Endometrial microvascular endothelial cells (primary cell): ENCODE data around the gene ACOXL. TPM values are rescaled to one million over a fixed set of nuclear protein-coding genes. Genes with fewer than 3 reads are reported as not detected.

Source experiments
- in situ Hi-C: cut with HindIII; loops from 2 replicates; pipeline ENCODE4 v1.10.0; 2017; ENCODE audit warnings: low sequenced_read_pairs, low pct_unique_long_range_greater_than_20kb; ENCODE audit errors: inconsistent ontology term
- total RNA-seq: library from RNA; depleted of rRNA; stranded (reverse); fragments of >200 nt; gene quantifications from one replicate; pipeline ENCODE4 v1.2.3, GENCODE V29; 2015; ENCODE audit errors: inconsistent ontology term

ACOXL gene
- total RNA-seq, 1 donor from 2014 or later, result not detected

- in situ Hi-C loops, result no loop called here
These were observed 317.6 kb downstream of the ACOXL start for GRCh38 chr2:111049792-111050640.

- in situ Hi-C loops, result no loop called here
These were observed 318.5 kb downstream of the ACOXL start for GRCh38 chr2:111050701-111051376.

DNA sequence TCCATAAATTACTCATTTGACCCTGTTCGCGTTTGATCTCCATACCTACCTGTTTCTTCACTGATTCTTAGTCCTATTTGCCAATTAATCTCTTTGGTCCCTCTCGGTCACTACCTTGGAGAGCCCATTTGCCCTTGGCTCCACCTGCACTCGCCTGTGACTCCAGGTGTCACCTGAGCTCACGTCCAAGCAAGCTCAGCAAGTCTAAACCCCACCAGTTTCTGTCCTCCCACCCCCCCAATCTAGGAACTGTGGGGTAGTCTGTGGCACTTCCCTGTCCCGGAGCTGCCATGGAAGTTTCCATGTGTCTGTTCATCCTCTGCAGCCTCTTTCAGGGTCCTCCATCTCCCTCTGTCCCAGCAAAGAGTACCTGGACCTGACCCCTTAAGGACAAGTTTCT lies 320.2 kb downstream of the ACOXL start:
- in situ Hi-C loops, result no loop called here

DNA sequence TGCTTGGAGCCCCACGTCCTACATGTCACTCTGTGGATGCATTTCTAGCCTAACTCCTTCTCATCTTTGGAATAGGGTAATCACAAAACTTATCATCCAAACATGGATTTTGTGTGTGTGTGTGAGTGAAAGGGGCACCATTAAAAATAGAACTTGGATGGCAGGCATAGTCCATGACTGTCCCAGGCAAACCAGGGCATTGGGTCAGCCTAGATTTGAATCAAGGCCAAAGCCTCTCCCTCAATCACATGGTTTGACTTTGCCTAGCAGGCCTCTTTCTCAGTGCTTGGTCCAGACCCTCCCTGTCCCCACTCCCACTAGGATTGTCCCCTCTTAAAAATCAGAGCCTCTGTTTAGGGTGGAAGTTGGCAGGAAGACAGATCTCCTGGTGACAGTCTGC lies 320.9 kb downstream of the ACOXL start:
- in situ Hi-C loops, result no loop called here

DNA sequence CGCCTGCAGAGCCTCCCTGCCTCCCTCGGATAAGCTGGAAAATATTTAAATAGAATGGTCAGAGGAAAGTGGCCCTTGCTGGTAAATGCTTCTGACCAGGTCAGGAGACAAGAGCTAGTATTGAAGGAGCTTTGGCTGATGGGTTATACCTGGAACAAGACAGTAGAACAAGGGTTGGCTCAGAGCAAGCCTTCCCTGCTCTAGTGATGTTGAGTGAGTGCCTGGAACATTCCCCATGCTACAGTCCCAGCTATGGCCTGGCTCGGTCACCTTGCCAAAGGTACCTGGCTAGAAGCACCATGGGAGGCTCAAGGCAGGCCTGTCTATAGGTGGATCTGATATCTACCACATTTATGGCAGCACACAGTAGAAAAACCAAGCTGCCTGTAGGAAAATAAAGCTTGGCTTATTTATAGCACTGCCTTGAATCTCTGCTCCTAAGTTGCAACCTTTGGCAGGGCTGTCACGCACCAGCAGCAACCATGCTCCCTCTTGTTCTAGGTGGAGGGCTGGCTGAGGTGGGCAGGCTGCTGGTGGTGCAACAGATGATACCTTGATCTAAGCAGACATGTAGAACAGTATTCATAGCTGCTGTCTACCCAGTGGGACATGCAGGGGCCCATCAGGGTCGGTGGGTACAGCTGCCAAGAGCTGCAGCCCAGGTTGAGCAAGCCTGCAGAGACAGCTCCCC lies 321.6 kb downstream of the ACOXL start:
- in situ Hi-C loops, result no loop called here

- in situ Hi-C loops, result no loop called here
These were observed 322.7 kb downstream of the ACOXL start for GRCh38 chr2:111054791-111055691.

GRCh38 chr2:111055735-111056134 lies 323.4 kb downstream of the ACOXL start:
- in situ Hi-C loops, result no loop called here

DNA sequence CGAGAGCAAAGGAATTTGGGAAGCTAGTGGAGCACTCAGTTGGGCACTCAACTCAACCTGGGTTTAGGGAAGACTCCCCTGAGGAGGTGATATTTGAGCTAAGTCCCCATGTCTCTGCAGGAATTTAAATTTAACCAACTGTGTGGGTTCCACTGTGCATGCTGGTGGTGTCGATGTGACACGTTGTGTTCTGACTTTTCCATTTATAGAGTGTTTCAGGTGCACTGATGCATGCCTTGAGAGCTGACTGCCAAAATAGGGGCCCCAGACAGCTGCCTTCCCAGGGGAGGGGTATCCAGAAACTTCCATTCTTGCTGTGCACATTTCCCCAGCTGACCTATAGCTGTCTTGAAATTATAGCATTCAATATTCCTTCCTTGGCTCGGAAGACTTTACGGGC lies 324.7 kb downstream of the ACOXL start:
- in situ Hi-C loops, result no loop called here

DNA sequence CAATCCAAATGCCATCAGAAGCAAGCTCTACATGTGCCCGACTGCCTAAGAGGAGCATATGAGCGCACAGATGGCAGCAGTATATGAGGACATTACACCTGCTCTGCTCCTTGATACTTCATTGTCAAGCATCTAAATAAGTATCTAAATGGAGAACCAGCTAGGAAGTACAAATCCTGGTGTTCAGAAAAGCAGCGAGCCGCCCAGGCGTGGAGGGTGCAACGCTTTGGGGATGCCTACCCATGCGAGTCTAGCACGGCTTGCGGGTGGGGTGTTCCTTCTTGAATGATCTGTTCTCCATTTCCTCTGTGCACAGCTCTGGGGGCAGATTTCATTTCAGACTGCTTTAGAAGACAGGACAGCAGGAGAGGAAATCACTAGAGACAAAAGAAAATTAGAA lies 325.3 kb downstream of the ACOXL start:
- in situ Hi-C loops, result no loop called here

DNA sequence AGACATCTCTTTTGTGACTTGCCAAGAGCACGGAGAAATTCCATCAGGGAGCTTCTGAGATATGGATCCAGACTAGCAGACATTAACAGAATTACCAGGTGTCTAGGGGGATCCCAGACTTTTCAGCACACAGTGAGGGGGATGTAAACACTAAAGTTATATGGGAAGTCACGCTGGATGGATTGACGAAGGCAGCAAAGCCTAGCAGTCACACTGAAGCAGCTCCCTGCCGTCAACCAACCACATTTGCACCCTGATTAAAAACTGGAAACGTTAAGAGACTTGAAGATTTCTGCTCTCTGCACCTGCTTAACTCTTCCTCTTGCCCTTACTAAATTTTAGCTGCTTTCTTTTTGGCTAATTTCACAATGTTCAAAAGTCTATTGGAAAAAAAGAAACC lies 325.9 kb downstream of the ACOXL start:
- in situ Hi-C loops, result no loop called here

DNA sequence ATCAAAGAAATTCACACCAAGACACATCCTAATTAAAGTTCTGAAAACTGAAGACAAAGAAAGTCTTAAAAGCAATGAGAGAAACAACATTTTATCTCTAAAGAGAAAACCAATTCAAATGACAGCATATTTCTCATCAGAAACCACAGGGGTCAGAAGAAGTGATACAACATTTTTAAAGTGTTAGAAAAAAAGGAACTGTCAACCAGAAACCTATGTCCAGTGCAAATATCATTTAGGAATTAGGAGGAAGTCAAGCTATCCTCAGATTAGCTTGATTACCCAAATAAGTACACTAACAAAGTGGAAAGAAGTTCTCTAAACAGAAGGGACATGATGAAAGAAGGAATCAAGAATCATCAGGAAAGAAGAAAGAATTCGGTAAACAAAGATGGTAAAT lies 328.8 kb downstream of the ACOXL start:
- in situ Hi-C loops, result no loop called here

- in situ Hi-C loops, result no loop called here
These were observed 330.0 kb downstream of the ACOXL start for GRCh38 chr2:111062417-111062816.

DNA sequence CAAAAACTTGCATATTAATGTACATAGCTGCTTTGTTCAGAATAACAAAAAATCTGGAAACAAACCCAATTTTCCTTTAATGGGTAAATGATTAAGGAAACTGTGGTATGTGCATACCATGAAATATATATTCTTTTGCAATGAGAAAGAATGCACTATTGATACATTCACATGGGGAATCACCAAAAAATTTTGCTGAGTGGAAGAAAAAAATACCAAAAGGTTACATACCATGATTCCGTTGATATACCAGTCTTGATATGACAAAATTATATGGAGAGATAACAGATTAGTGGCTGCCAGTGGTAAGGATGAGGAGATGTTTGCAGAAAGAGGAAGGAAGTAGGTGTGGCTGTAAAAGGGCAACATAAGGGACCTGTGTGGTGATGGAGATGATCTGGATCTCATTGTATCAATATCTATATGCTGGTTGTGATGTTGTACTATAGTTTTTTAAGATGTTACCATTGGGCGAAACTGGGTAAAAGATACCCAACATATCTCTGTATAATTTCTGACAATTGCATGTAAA lies 333.8 kb downstream of the ACOXL start:
- in situ Hi-C loops, result no loop called here

GRCh38 chr2:111068435-111069058 lies 336.2 kb downstream of the ACOXL start:
- in situ Hi-C loops, result no loop called here

- in situ Hi-C loops, result no loop called here
These were observed 337.3 kb downstream of the ACOXL start for GRCh38 chr2:111069722-111070121.

- in situ Hi-C loops, result no loop called here
These were observed 339.3 kb downstream of the ACOXL start for GRCh38 chr2:111071600-111072171.

- in situ Hi-C loops, result no loop called here
These were observed 340.0 kb downstream of the ACOXL start for GRCh38 chr2:111072220-111072871.
